Loucy (cell line): ENCODE data around the gene UBE2G2.

Experiments used
- H2AFZ ChIP-seq: fragments of 200-600 bp; sonication (generic); 2 replicates; pipeline ENCODE4 v1.6.0; 2016; ENCODE audit warnings: antibody characterized with exemption, mild to moderate bottlenecking, low read length, moderate library complexity
- H3F3A ChIP-seq: fragments of 200-600 bp; 2 replicates; pipeline ENCODE4 v1.6.0; 2016; ENCODE audit warnings: antibody characterized with exemption, low read depth, mild to moderate bottlenecking
- H3K27me3 ChIP-seq: fragments of 200-600 bp; sonication (generic); 2 replicates; pipeline ENCODE4 v1.6.1; 2014; ENCODE audit warnings: low read length, mild to moderate bottlenecking; ENCODE audit not compliant: insufficient read depth, poor library complexity, severe bottlenecking
- H3K36me3 ChIP-seq: fragments of 200-600 bp; sonication (generic); 2 replicates; pipeline ENCODE4 v1.6.1; 2016; ENCODE audit warnings: low read length; ENCODE audit not compliant: insufficient read depth
- H3K4me1 ChIP-seq: fragments of 200-600 bp; sonication (generic); 2 replicates; pipeline ENCODE4 v1.5.1; 2014; ENCODE audit warnings: low read length, mild to moderate bottlenecking; ENCODE audit not compliant: insufficient read depth, poor library complexity, severe bottlenecking
- H3K4me2 ChIP-seq: fragments of 200-600 bp; sonication (generic); 2 replicates; pipeline ENCODE4 v1.6.0; 2014; ENCODE audit warnings: antibody characterized with exemption, low read length, low read depth, mild to moderate bottlenecking; ENCODE audit not compliant: poor library complexity, severe bottlenecking
- H3K4me3 ChIP-seq: fragments of 200-600 bp; sonication (generic); 2 replicates; pipeline ENCODE4 v1.5.1; 2014; ENCODE audit warnings: low read length, mild to moderate bottlenecking, mixed read lengths; ENCODE audit not compliant: poor library complexity, severe bottlenecking
- H3K79me2 ChIP-seq: fragments of 200-600 bp; sonication (generic); 2 replicates; pipeline ENCODE4 v1.6.1; 2014; ENCODE audit warnings: low read length; ENCODE audit not compliant: insufficient read depth
- H3K9ac ChIP-seq: fragments of 200-600 bp; sonication (generic); 2 replicates; pipeline ENCODE4 v1.6.0; 2014; ENCODE audit warnings: mild to moderate bottlenecking, low read depth, low read length, moderate library complexity; ENCODE audit not compliant: poor library complexity, severe bottlenecking
- H3K9me2 ChIP-seq: fragments of 200-600 bp; sonication (generic); replicated peaks from 2 replicates; pipeline ENCODE4 v1.6.1; 2016; ENCODE audit warnings: low read depth, low read length, mixed read lengths
- H3K9me3 ChIP-seq: fragments of 200-600 bp; sonication (generic); 2 replicates; pipeline ENCODE4 v1.6.1; 2014; ENCODE audit warnings: mild to moderate bottlenecking, antibody characterized with exemption, low read length, low read depth; ENCODE audit not compliant: insufficient read depth
- H4K20me1 ChIP-seq: fragments of 200-600 bp; sonication (generic); 2 replicates; pipeline ENCODE4 v1.6.0; 2014; ENCODE audit warnings: antibody characterized with exemption, low read length, mild to moderate bottlenecking; ENCODE audit not compliant: insufficient read depth, poor library complexity, severe bottlenecking
- CTCF ChIP-seq: fragments of 200-600 bp; sonication (generic); conservative IDR thresholded peaks from 2 replicates; pipeline ENCODE4 v1.5.1; 2014; ENCODE audit warnings: mild to moderate bottlenecking, antibody characterized with exemption, low read length
- EZH2phosphoT487 ChIP-seq: fragments of 200-600 bp; IDR thresholded peaks from 2 replicates; pipeline ENCODE4 v1.6.1; 2018; ENCODE audit warnings: antibody characterized with exemption, mild to moderate bottlenecking, moderate library complexity, borderline replicate concordance

Gene UBE2G2

GRCh38 chr21:44761011-44761729 lies 40.5 kb downstream of the UBE2G2 start:
- no peak overlapping the region for H3K4me2 ChIP-seq
- TF ChIP-seq EZH2phosphoT487 (no peak), CTCF (peak; percentile 56)
- H3K9ac ChIP-seq, result no peak overlapping the region
- H3K9me3 ChIP-seq, result no peaks in the 10 kb centered on the region
- no peak overlapping the region for H3K4me3 ChIP-seq
- H4K20me1 ChIP-seq, result no peaks in the 10 kb centered on the region
- no peaks in the 10 kb centered on the region for H3K79me2 ChIP-seq
- no peak overlapping the region for H2AFZ ChIP-seq
- H3K36me3 ChIP-seq, result no peaks in the 10 kb centered on the region
- H3K27me3 ChIP-seq, result no peaks in the 10 kb centered on the region
- H3K9me2 ChIP-seq, result no peaks in the 10 kb centered on the region
- H3K4me1 ChIP-seq, result no peaks in the 10 kb centered on the region
- H3F3A ChIP-seq, result no peaks in the 10 kb centered on the region

GRCh38 chr21:44760376-44760775 lies 41.2 kb downstream of the UBE2G2 start:
- Histone ChIP-seq H3K9ac (no peak overlapping the region), H3F3A (no peaks in the 10 kb centered on the region), H3K4me2 (no peak overlapping the region), H3K79me2 (no peaks in the 10 kb centered on the region), H3K9me3 (no peaks in the 10 kb centered on the region), H3K27me3 (no peaks in the 10 kb centered on the region), H3K4me3 (no peak overlapping the region), H3K9me2 (no peaks in the 10 kb centered on the region), H2AFZ (no peak overlapping the region), H4K20me1 (no peaks in the 10 kb centered on the region), H3K36me3 (no peaks in the 10 kb centered on the region), H3K4me1 (no peaks in the 10 kb centered on the region)
- no peak for TF ChIP-seq CTCF
- no peak for TF ChIP-seq EZH2phosphoT487

- no peaks in the 10 kb centered on the region for H3F3A ChIP-seq
- no peak overlapping the region for H3K4me2 ChIP-seq
- H3K9me2 ChIP-seq, result no peaks in the 10 kb centered on the region
- H3K27me3 ChIP-seq, result no peaks in the 10 kb centered on the region
- TF ChIP-seq EZH2phosphoT487, result no peak
- no peak for TF ChIP-seq CTCF
- H3K9ac ChIP-seq, result no peak overlapping the region
- H2AFZ ChIP-seq, result no peak overlapping the region
- H3K4me1 ChIP-seq, result no peaks in the 10 kb centered on the region
- H3K9me3 ChIP-seq, result no peaks in the 10 kb centered on the region
- H4K20me1 ChIP-seq, result no peaks in the 10 kb centered on the region
- H3K36me3 ChIP-seq, result no peaks in the 10 kb centered on the region
- no peaks in the 10 kb centered on the region for H3K79me2 ChIP-seq
- no peak overlapping the region for H3K4me3 ChIP-seq
Observed at GRCh38 chr21:44759628-44760285, 41.9 kb downstream of the UBE2G2 start.
